Osteocyte (in vitro differentiated cells): ENCODE results near the gene C12orf57. TPM values are rescaled to one million over a fixed set of nuclear protein-coding genes. Genes with fewer than 3 reads are reported as not detected.

Experiments used
- DNase-seq: peaks from one replicate; pipeline ENCODE4 v3.0.0; 2021; ENCODE audit warnings: mixed read lengths; ENCODE audit not compliant: unreplicated experiment; ENCODE audit errors: extremely low spot score
- H3K27ac Mint-ChIP-seq: one replicate; pipeline ENCODE4 v1.8.0; 2021; ENCODE audit warnings: mild to moderate bottlenecking, mixed read lengths; ENCODE audit not compliant: unreplicated experiment
- H3K27me3 Mint-ChIP-seq: one replicate; pipeline ENCODE4 v1.8.0; 2021; ENCODE audit warnings: mixed read lengths; ENCODE audit not compliant: unreplicated experiment
- H3K36me3 Mint-ChIP-seq: one replicate; pipeline ENCODE4 v1.8.0; 2021; ENCODE audit warnings: mixed read lengths; ENCODE audit not compliant: unreplicated experiment
- H3K4me1 Mint-ChIP-seq: one replicate; pipeline ENCODE4 v1.8.0; 2021; ENCODE audit warnings: mixed read lengths; ENCODE audit not compliant: unreplicated experiment
- H3K4me3 Mint-ChIP-seq: one replicate; pipeline ENCODE4 v1.8.0; 2021; ENCODE audit warnings: mild to moderate bottlenecking, moderate library complexity, mixed read lengths; ENCODE audit not compliant: unreplicated experiment
- H3K9me3 Mint-ChIP-seq: one replicate; pipeline ENCODE4 v1.8.0; 2021; ENCODE audit warnings: mixed read lengths; ENCODE audit not compliant: unreplicated experiment
- CTCF ChIP-seq: fragments of 200-600 bp; sonication (generic); IDR thresholded peaks from 2 replicates; pipeline ENCODE4 v1.5.0; 2021; ENCODE audit warnings: antibody characterized with exemption, mild to moderate bottlenecking, moderate library complexity
- total RNA-seq: library from RNA; stranded (reverse); gene quantifications from 2 replicates; pipeline ENCODE4 v1.2.1, GENCODE V29; 2021

Gene C12orf57
- total RNA-seq, 1 donor from 2014 or later = 309 TPM

DNA sequence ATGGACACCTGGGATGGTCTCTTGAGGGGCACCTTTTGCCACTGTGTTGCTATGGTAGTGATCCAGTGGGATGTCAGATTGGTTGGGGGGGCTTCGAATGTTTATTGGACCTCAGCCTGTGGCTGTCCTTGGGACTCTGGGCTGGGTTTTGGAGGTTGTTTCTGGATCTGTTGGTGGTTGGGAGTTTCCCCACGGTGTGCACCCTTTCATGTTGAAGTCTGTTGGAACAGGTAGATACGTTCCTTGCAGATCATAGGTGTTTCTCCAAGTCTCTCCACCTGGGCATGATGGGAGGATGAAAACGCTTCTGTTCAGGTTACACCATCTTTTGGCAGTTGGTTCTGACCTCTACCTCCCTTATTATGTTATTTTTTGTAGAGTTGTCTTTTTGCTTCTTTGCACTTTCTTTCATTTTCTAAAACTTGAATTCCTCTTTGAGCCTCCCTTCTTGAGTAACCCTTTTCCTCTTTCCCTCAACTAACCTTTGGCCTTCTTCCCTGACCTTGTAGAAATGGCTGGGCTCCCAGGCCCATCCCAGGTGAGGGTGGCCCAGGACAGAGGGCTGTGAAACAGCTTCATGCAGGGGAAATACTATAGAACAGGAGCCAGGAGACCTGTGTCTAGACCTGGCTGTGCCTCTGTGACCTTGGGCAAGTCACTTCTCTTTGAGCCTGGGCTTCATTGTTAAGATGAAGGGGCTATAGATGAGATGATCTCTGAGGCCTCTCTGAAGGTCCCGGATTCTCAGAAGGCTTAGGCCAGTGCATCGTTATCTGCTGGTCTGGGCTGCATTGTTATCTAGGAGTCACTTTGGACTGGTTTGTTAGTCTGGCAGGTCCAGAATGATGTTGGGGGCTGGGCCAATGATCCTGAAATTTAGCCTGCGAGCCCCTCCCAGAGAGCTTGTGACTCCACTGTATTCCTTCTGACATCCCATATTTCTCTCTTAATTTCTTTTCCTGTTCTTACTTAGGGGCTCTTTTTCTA lies 14.1 kb upstream of the C12orf57 start:
- Mint-ChIP-seq H3K9me3 (no peaks in the 10 kb centered on the region), H3K36me3 (peaks cover 17% of the 10 kb centered on the region), H3K27me3 (no peaks in the 10 kb centered on the region), H3K4me3 (peak overlapping the region; percentile 90), H3K27ac (peak overlapping the region; percentile 89), H3K4me1 (peaks cover 75% of the 10 kb centered on the region)
- TF ChIP-seq CTCF = no peak
- DNase-seq = no peak

DNA sequence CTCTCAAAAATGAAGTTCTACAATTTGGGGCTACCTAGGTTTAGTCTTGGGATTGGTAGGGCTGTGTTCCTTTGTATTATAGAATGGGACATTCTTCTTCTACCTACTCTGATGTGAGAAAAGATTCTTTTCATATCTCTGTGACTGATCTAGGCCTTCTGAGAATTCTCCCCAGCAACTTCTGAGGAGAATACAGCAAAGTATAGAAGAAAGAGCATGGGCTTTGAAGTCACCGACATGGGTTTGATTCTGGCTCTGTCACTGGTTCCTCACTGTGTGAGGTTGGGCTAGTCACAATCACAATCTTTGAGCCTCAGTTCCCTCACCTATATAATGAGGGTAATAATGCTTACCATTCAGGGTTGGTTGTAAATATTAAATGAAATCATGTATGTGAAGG lies 11.1 kb upstream of the C12orf57 start:
- no peak for DNase-seq
- TF ChIP-seq CTCF = no peak
- Mint-ChIP-seq H3K27me3 (no peaks in the 10 kb centered on the region), H3K9me3 (no peaks in the 10 kb centered on the region), H3K36me3 (peaks cover 32% of the 10 kb centered on the region), H3K4me1 (peaks cover 64% of the 10 kb centered on the region), H3K27ac (peak overlapping the region; percentile 41), H3K4me3 (no peak overlapping the region)

DNA sequence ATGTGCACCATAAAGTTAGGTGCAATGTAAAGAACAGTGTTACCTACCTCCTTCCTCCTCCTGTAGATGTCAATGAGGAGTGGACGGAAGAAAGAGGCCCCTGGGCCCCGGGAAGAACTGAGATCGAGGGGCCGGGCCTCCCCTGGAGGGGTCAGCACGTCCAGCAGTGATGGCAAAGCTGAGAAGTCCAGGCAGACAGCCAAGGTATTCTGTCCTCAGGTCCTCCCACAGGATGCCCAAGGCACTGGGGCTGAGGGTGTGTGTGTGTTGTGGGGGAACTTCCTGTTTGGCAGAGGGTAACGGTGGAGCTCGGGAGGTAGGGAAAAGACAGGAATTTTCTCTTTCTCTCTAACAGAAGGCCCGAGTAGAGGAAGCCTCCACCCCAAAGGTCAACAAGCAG lies 9.7 kb upstream of the C12orf57 start:
- Mint-ChIP-seq H3K4me3 (peak overlapping the region; percentile 2), H3K4me1 (peaks cover 61% of the 10 kb centered on the region), H3K9me3 (no peaks in the 10 kb centered on the region), H3K27ac (peak overlapping the region; percentile 86), H3K36me3 (peaks cover 32% of the 10 kb centered on the region), H3K27me3 (no peaks in the 10 kb centered on the region)
- no peak for DNase-seq
- TF ChIP-seq CTCF = no peak

DNA sequence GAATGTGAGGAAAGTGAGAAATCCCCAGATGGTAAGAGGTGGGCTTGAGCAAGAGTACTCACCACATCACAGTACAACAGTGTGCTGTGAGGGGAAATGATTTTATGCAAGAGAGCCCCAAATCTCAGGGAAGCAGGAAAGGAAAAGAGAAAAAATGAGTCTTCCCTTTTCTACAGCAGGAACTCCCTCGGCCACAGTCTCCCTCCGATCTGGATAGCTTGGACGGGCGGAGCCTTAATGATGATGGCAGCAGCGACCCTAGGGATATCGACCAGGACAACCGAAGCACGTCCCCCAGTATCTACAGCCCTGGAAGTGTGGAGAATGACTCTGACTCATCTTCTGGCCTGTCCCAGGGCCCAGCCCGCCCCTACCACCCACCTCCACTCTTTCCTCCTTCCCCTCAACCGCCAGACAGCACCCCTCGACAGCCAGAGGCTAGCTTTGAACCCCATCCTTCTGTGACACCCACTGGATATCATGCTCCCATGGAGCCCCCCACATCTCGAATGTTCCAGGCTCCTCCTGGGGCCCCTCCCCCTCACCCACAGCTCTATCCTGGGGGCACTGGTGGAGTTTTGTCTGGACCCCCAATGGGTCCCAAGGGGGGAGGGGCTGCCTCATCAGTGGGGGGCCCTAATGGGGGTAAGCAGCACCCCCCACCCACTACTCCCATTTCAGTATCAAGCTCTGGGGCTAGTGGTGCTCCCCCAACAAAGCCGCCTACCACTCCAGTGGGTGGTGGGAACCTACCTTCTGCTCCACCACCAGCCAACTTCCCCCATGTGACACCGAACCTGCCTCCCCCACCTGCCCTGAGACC lies 8.2 kb upstream of the C12orf57 start:
- Mint-ChIP-seq H3K27me3 (no peaks in the 10 kb centered on the region), H3K9me3 (no peaks in the 10 kb centered on the region), H3K27ac (peak overlapping the region; percentile 86), H3K4me1 (peaks cover 50% of the 10 kb centered on the region), H3K4me3 (no peak overlapping the region), H3K36me3 (peaks cover 34% of the 10 kb centered on the region)
- DNase-seq = no peak
- TF ChIP-seq CTCF = no peak
